ENCODE results near the gene UNC13A. TPM values are rescaled to one million over a fixed set of nuclear protein-coding genes. Genes with fewer than 3 reads are reported as not detected.

UNC13A gene
- total RNA-seq, 1 experiment from 2014 or later = 41.1 TPM

GRCh38 chr19:17683078-17683477 lies 5.1 kb downstream of the UNC13A start (continued):
- TF ChIP-seq, protein P1, sequence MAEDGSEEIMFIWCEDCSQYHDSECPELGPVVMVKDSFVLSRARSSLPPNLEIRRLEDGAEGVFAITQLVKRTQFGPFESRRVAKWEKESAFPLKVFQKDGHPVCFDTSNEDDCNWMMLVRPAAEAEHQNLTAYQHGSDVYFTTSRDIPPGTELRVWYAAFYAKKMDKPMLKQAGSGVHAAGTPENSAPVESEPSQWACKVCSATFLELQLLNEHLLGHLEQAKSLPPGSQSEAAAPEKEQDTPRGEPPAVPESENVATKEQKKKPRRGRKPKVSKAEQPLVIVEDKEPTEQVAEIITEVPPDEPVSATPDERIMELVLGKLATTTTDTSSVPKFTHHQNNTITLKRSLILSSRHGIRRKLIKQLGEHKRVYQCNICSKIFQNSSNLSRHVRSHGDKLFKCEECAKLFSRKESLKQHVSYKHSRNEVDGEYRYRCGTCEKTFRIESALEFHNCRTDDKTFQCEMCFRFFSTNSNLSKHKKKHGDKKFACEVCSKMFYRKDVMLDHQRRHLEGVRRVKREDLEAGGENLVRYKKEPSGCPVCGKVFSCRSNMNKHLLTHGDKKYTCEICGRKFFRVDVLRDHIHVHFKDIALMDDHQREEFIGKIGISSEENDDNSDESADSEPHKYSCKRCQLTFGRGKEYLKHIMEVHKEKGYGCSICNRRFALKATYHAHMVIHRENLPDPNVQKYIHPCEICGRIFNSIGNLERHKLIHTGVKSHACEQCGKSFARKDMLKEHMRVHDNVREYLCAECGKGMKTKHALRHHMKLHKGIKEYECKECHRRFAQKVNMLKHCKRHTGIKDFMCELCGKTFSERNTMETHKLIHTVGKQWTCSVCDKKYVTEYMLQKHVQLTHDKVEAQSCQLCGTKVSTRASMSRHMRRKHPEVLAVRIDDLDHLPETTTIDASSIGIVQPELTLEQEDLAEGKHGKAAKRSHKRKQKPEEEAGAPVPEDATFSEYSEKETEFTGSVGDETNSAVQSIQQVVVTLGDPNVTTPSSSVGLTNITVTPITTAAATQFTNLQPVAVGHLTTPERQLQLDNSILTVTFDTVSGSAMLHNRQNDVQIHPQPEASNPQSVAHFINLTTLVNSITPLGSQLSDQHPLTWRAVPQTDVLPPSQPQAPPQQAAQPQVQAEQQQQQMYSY (CRISPR knock-in tag; IDR thresholded peaks at IDR 0.05) = no peak
- TF ChIP-seq ZNF232 (CRISPR knock-in tag; IDR thresholded peaks at IDR 0.05) (no peak), E2F4 (CRISPR knock-in tag; IDR thresholded peaks at IDR 0.05; ENCODE audit: borderline replicate concordance, low read depth) (no peak), NR1H2 (CRISPR knock-in tag; IDR thresholded peaks at IDR 0.05) (no peak), ZBTB21 (CRISPR knock-in tag; IDR thresholded peaks at IDR 0.05; ENCODE audit: borderline replicate concordance) (no peak)

- DNase-seq (ENCODE audit: low spot score) = no peak
- Mint-ChIP-seq H3K27me3 (ENCODE audit: low read depth) (no peaks in the 10 kb centered on the region), H3K36me3 (peaks cover 3% of the 10 kb centered on the region; the same call in 1 of the 2 replicates), H3K9me3 (no peaks in the 10 kb centered on the region), H3K4me3 (no peak overlapping the region), H3K27ac (peak overlapping the region; percentile 84; the same call in 1 of the 2 replicates), H3K4me1 (peaks cover 35% of the 10 kb centered on the region)
- POLR2A ChIA-PET = no interaction called here
- ATAC-seq = no peak
- CTCF ChIA-PET = interaction anchor here (0.7 to 1.9 kb wide), 5 partner anchors 77 to 193 kb away, joined by 3 to 5 read pairs (median 4); partner anchors contain the start of gene RPL18A
- no peak for TF ChIP-seq AFF4 (CRISPR knock-in tag; IDR thresholded peaks at IDR 0.05; ENCODE audit: borderline replicate concordance)
- no peak for TF ChIP-seq E2F5 (CRISPR knock-in tag; IDR thresholded peaks at IDR 0.05)
- no peak for TF ChIP-seq GTF2I (CRISPR knock-in tag; conservative IDR thresholded peaks at IDR 0.05)
- no peak for TF ChIP-seq CREM (CRISPR knock-in tag; IDR thresholded peaks at IDR 0.05)
- no peak for TF ChIP-seq HMGA2 (CRISPR knock-in tag; IDR thresholded peaks at IDR 0.05)
- TF ChIP-seq, protein P2, sequence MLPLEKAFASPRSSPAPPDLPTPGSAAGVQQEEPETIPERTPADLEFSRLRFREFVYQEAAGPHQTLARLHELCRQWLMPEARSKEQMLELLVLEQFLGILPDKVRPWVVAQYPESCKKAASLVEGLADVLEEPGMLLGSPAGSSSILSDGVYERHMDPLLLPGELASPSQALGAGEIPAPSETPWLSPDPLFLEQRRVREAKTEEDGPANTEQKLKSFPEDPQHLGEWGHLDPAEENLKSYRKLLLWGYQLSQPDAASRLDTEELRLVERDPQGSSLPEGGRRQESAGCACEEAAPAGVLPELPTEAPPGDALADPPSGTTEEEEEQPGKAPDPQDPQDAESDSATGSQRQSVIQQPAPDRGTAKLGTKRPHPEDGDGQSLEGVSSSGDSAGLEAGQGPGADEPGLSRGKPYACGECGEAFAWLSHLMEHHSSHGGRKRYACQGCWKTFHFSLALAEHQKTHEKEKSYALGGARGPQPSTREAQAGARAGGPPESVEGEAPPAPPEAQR (CRISPR knock-in tag; IDR thresholded peaks at IDR 0.05) = no peak
- TF ChIP-seq ATF2 (CRISPR knock-in tag; IDR thresholded peaks at IDR 0.05; ENCODE audit: borderline replicate concordance, low read depth) = no peak
- no peak for TF ChIP-seq KAT7 (CRISPR knock-in tag; IDR thresholded peaks at IDR 0.05; ENCODE audit: borderline replicate concordance)
- TF ChIP-seq ETV6 (CRISPR knock-in tag; IDR thresholded peaks at IDR 0.05) = no peak
- no peak for TF ChIP-seq CTCF (IDR thresholded peaks at IDR 0.05)
- TF ChIP-seq MLX (CRISPR knock-in tag; IDR thresholded peaks at IDR 0.05) = no peak
- no peak for TF ChIP-seq MYBL2 (CRISPR knock-in tag; IDR thresholded peaks at IDR 0.05)
- TF ChIP-seq ZNF512 (CRISPR knock-in tag; IDR thresholded peaks at IDR 0.05; ENCODE audit: borderline replicate concordance) = no peak
- TF ChIP-seq ZNF219 (CRISPR knock-in tag; IDR thresholded peaks at IDR 0.05; ENCODE audit: borderline replicate concordance) = no peak
Observed at GRCh38 chr19:17682273-17682672, 5.9 kb downstream of the UNC13A start.

Measured in WTC11 (cell line).